ENCODE results near the gene ODF4. TPM values are rescaled to one million over a fixed set of nuclear protein-coding genes. Genes with fewer than 3 reads are reported as not detected.

ODF4 gene
- total and polyA plus RNA-seq, 2 experiments from 2014 or later: not detected

GRCh38 chr17:8384801-8385378 lies 45.2 kb downstream of the ODF4 start:
- 10 to 16% methylated on average over 12 of the region's 12 CpGs for WGBS, 2 experiments (ENCODE audit: low coverage in 1 of 2, low lambda C conversion rate in 2 of 2, missing lambda C conversion rate in 2 of 2)
- Histone ChIP-seq H3K27ac (peak overlapping the region; percentile 79), H3K4me1 (ENCODE audit: insufficient read depth) (peaks cover 38% of the 10 kb centered on the region), H3K4me2 (ENCODE audit: unreplicated experiment) (peak overlapping the region; percentile 95), H4K20me1 (ENCODE audit: insufficient read depth) (peaks cover 8% of the 10 kb centered on the region; the same call in 1 of the 2 replicates), H3K9me2 (ENCODE audit: insufficient read depth) (no peaks in the 10 kb centered on the region), H3K9ac (peak overlapping the region; percentile 96), H3K36me3 (ENCODE audit: low read depth) (peaks cover 22% of the 10 kb centered on the region), H3K9me3 (ENCODE audit: low read depth) (no peaks in the 10 kb centered on the region), H3K79me2 (ENCODE audit: insufficient read depth) (peaks cover 31% of the 10 kb centered on the region), H3F3A (ENCODE audit: insufficient read depth) (peaks cover 38% of the 10 kb centered on the region), H3K27me3 (replicated peaks; ENCODE audit: insufficient read depth) (no peaks in the 10 kb centered on the region), H2AFZ (peak overlapping the region; percentile 88; the same call in 1 of the 2 replicates), H3K4me3 (peak overlapping the region; percentile 95)
- TF ChIP-seq EZH2phosphoT487 (IDR thresholded peaks at IDR 0.05; ENCODE audit: insufficient read depth, low read depth): no peak
- no peak for TF ChIP-seq EZH2 (IDR thresholded peaks at IDR 0.05; ENCODE audit: insufficient read depth, poor library complexity, severe bottlenecking)
- DNase-seq: peak; percentile 91
- in situ Hi-C loops (cut with MboI): no loop called here

- Histone ChIP-seq H3K4me2 (ENCODE audit: unreplicated experiment) (no peak overlapping the region), H3K36me3 (ENCODE audit: low read depth) (peaks cover 4% of the 10 kb centered on the region), H3K9ac (no peak overlapping the region), H3K4me3 (no peak overlapping the region), H3F3A (ENCODE audit: insufficient read depth) (peaks cover 20% of the 10 kb centered on the region), H2AFZ (no peak overlapping the region), H3K9me3 (ENCODE audit: low read depth) (no peaks in the 10 kb centered on the region), H3K9me2 (ENCODE audit: insufficient read depth) (no peaks in the 10 kb centered on the region), H3K27me3 (replicated peaks; ENCODE audit: insufficient read depth) (no peaks in the 10 kb centered on the region), H3K4me1 (ENCODE audit: insufficient read depth) (peaks cover 25% of the 10 kb centered on the region), H3K27ac (no peak overlapping the region), H3K79me2 (ENCODE audit: insufficient read depth) (peaks cover 12% of the 10 kb centered on the region), H4K20me1 (ENCODE audit: insufficient read depth) (no peaks in the 10 kb centered on the region)
- in situ Hi-C loops (cut with MboI): no loop called here
- no peak for TF ChIP-seq EZH2 (IDR thresholded peaks at IDR 0.05; ENCODE audit: insufficient read depth, poor library complexity, severe bottlenecking)
- TF ChIP-seq EZH2phosphoT487 (IDR thresholded peaks at IDR 0.05; ENCODE audit: insufficient read depth, low read depth): no peak
- WGBS, 2 experiments (ENCODE audit: low coverage in 1 of 2, low lambda C conversion rate in 2 of 2, missing lambda C conversion rate in 2 of 2): 67 to 76% methylated on average over 6 of the region's 6 CpGs
- no peak for DNase-seq
Measured at GRCh38 chr17:8386841-8387240, 47.2 kb downstream of the ODF4 start.

DNA sequence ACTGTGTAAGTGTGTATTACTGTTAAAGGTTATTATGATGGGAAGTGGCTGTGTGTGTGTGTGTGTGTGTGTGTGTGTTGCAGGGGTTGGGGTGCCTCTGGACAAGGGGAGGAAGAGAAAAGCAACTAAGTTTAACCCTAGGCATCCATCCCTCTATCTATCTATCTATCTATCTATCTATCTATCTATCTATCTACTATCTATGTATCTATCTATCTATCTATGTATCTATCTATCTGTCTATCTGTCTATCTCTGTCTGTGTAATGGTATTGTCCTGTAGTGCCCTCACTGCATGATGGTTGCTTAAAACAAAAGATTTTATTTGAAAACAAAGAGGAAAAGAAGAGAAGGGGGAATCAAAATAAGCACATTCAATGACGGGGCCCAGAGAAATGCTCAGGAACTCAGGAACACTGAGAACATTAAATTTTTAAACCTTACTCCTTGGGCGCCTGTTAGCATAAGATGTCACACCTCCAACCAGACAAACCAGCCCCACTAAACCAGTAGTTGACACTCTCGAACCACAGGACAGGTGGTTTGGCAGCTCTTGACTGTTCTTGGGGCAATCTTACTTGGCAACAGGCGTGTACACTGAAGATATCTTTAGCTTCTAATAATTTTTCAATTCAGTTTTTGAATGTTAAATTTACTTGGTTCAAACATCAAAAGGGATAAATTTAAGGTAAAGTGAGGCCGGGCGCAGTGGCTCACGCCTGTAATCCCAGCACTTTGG lies 48.4 kb downstream of the ODF4 start:
- Histone ChIP-seq H3K9ac (no peak overlapping the region), H3K4me1 (ENCODE audit: insufficient read depth) (peaks cover 25% of the 10 kb centered on the region), H2AFZ (no peak overlapping the region), H3K27me3 (replicated peaks; ENCODE audit: insufficient read depth) (no peaks in the 10 kb centered on the region), H3K4me2 (ENCODE audit: unreplicated experiment) (no peak overlapping the region), H3K9me2 (ENCODE audit: insufficient read depth) (no peaks in the 10 kb centered on the region), H3K4me3 (no peak overlapping the region), H3K79me2 (ENCODE audit: insufficient read depth) (no peaks in the 10 kb centered on the region), H3K9me3 (ENCODE audit: low read depth) (no peaks in the 10 kb centered on the region), H3F3A (ENCODE audit: insufficient read depth) (peaks cover 9% of the 10 kb centered on the region), H3K36me3 (ENCODE audit: low read depth) (no peaks in the 10 kb centered on the region), H4K20me1 (ENCODE audit: insufficient read depth) (no peaks in the 10 kb centered on the region), H3K27ac (no peak overlapping the region)
- 96 to 98% methylated on average over 7 of the region's 7 CpGs for WGBS, 2 experiments (ENCODE audit: low coverage in 1 of 2, low lambda C conversion rate in 2 of 2, missing lambda C conversion rate in 2 of 2)
- no peak for TF ChIP-seq EZH2phosphoT487 (IDR thresholded peaks at IDR 0.05; ENCODE audit: insufficient read depth, low read depth)
- TF ChIP-seq EZH2 (IDR thresholded peaks at IDR 0.05; ENCODE audit: insufficient read depth, poor library complexity, severe bottlenecking): no peak
- in situ Hi-C loops (cut with MboI): no loop called here
- DNase-seq: no peak

DNA sequence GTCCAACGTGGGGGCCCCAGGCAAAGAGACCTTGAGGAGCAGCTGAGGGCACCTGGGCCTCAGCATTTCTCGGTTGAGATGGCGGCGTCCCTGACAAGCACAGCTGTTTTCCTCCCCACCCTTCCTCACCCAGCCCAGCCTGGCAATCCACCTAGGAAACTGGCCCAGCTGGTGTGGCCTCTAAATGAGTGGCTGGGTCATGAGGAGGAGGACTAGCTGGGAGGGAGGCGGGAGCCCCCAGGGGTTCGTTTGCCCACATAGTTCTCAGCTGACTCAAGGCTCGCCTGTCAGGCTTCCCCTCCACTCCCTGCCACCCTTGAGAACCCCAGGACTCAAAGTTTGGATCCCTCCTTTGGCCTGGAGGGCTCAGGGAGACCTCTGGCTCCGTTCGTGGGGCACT lies 52.1 kb downstream of the ODF4 start:
- Histone ChIP-seq H2AFZ (no peak overlapping the region), H3K27ac (no peak overlapping the region)

More for the DNA sequence above, 52.1 kb downstream of the ODF4 start:
- no peak for TF ChIP-seq EZH2phosphoT487 (IDR thresholded peaks at IDR 0.05; ENCODE audit: insufficient read depth, low read depth)
- TF ChIP-seq EZH2 (IDR thresholded peaks at IDR 0.05; ENCODE audit: insufficient read depth, poor library complexity, severe bottlenecking): no peak
- in situ Hi-C loops (cut with MboI): no loop called here
- Histone ChIP-seq H3K9ac (no peak overlapping the region), H3K9me2 (ENCODE audit: insufficient read depth) (no peaks in the 10 kb centered on the region), H3F3A (ENCODE audit: insufficient read depth) (no peaks in the 10 kb centered on the region), H3K4me1 (ENCODE audit: insufficient read depth) (peaks cover 9% of the 10 kb centered on the region), H3K36me3 (ENCODE audit: low read depth) (no peaks in the 10 kb centered on the region), H3K4me2 (ENCODE audit: unreplicated experiment) (no peak overlapping the region), H3K4me3 (no peak overlapping the region), H3K27me3 (replicated peaks; ENCODE audit: insufficient read depth) (peaks cover 13% of the 10 kb centered on the region; the same call in 1 of the 2 replicates), H3K9me3 (ENCODE audit: low read depth) (no peaks in the 10 kb centered on the region), H4K20me1 (ENCODE audit: insufficient read depth) (no peaks in the 10 kb centered on the region), H3K79me2 (ENCODE audit: insufficient read depth) (no peaks in the 10 kb centered on the region)
- WGBS, 2 experiments (ENCODE audit: low coverage in 1 of 2, low lambda C conversion rate in 2 of 2, missing lambda C conversion rate in 2 of 2): 15 to 19% methylated on average over 9 of the region's 9 CpGs
- peak; percentile 56 for DNase-seq

Data from GM23248 (cell line).